ENCODE results near the gene BTN1A1.

DNA sequence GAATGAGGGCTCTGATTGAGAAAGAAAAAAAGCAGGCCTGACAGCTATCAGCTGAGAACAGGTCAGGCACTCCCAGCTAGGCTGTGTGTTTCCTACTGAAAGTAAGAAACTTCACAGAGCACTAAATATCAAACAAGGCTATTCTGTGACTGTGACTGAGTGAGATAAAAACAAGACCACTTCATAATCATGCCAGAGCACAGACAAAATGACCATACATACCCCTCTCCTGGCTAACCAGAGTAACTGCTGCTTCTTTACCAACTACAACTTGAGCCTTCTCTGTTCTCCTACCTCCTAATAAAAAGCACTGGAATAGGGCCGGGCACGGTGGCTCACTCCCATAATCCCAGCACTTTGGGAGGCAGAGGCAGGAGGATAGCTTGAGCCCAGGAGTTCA, 6.8 kb upstream of the BTN1A1 start:
- TF ChIP-seq, protein P1, sequence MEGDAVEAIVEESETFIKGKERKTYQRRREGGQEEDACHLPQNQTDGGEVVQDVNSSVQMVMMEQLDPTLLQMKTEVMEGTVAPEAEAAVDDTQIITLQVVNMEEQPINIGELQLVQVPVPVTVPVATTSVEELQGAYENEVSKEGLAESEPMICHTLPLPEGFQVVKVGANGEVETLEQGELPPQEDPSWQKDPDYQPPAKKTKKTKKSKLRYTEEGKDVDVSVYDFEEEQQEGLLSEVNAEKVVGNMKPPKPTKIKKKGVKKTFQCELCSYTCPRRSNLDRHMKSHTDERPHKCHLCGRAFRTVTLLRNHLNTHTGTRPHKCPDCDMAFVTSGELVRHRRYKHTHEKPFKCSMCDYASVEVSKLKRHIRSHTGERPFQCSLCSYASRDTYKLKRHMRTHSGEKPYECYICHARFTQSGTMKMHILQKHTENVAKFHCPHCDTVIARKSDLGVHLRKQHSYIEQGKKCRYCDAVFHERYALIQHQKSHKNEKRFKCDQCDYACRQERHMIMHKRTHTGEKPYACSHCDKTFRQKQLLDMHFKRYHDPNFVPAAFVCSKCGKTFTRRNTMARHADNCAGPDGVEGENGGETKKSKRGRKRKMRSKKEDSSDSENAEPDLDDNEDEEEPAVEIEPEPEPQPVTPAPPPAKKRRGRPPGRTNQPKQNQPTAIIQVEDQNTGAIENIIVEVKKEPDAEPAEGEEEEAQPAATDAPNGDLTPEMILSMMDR (tag by site-specific recombination; IDR thresholded peaks at IDR 0.05), result 0 out of 2 replicates have a peak, but pooled peaks have one; percentile 22
- TF ChIP-seq, protein P2, sequence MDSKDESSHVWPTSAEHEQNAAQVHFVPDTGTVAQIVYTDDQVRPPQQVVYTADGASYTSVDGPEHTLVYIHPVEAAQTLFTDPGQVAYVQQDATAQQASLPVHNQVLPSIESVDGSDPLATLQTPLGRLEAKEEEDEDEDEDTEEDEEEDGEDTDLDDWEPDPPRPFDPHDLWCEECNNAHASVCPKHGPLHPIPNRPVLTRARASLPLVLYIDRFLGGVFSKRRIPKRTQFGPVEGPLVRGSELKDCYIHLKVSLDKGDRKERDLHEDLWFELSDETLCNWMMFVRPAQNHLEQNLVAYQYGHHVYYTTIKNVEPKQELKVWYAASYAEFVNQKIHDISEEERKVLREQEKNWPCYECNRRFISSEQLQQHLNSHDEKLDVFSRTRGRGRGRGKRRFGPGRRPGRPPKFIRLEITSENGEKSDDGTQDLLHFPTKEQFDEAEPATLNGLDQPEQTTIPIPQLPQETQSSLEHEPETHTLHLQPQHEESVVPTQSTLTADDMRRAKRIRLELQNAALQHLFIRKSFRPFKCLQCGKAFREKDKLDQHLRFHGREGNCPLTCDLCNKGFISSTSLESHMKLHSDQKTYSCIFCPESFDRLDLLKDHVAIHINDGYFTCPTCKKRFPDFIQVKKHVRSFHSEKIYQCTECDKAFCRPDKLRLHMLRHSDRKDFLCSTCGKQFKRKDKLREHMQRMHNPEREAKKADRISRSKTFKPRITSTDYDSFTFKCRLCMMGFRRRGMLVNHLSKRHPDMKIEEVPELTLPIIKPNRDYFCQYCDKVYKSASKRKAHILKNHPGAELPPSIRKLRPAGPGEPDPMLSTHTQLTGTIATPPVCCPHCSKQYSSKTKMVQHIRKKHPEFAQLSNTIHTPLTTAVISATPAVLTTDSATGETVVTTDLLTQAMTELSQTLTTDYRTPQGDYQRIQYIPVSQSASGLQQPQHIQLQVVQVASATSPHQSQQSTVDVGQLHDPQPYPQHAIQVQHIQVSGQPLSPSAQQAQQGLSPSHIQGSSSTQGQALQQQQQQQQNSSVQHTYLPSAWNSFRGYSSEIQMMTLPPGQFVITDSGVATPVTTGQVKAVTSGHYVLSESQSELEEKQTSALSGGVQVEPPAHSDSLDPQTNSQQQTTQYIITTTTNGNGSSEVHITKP (tag by site-specific recombination; IDR thresholded peaks at IDR 0.05), result no peak
- TF ChIP-seq ZNF354C (tag by site-specific recombination; IDR thresholded peaks at IDR 0.05; ENCODE audit: borderline replicate concordance, low read depth) (no peak), ZNF248 (tag by site-specific recombination; IDR thresholded peaks at IDR 0.05) (no peak), ZNF549 (tag by site-specific recombination; IDR thresholded peaks at IDR 0.05) (no peak), SETDB1 (IDR thresholded peaks at IDR 0.05; ENCODE audit: insufficient read length, low read length) (no peak), HOXA7 (CRISPR knock-in tag; IDR thresholded peaks at IDR 0.05; ENCODE audit: borderline replicate concordance) (no peak), ZNF138 (tag by site-specific recombination; IDR thresholded peaks at IDR 0.05; ENCODE audit: borderline replicate concordance) (no peak)
- TF ChIP-seq, protein P3, sequence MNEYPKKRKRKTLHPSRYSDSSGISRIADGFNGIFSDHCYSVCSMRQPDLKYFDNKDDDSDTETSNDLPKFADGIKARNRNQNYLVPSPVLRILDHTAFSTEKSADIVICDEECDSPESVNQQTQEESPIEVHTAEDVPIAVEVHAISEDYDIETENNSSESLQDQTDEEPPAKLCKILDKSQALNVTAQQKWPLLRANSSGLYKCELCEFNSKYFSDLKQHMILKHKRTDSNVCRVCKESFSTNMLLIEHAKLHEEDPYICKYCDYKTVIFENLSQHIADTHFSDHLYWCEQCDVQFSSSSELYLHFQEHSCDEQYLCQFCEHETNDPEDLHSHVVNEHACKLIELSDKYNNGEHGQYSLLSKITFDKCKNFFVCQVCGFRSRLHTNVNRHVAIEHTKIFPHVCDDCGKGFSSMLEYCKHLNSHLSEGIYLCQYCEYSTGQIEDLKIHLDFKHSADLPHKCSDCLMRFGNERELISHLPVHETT (tag by site-specific recombination; IDR thresholded peaks at IDR 0.05), result no peak
- TF ChIP-seq, protein P4, sequence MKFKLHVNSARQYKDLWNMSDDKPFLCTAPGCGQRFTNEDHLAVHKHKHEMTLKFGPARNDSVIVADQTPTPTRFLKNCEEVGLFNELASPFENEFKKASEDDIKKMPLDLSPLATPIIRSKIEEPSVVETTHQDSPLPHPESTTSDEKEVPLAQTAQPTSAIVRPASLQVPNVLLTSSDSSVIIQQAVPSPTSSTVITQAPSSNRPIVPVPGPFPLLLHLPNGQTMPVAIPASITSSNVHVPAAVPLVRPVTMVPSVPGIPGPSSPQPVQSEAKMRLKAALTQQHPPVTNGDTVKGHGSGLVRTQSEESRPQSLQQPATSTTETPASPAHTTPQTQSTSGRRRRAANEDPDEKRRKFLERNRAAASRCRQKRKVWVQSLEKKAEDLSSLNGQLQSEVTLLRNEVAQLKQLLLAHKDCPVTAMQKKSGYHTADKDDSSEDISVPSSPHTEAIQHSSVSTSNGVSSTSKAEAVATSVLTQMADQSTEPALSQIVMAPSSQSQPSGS (tag by site-specific recombination; IDR thresholded peaks at IDR 0.05; ENCODE audit: low read depth), result no peak
